Measurements from ENCODE around the gene RALGAPA1. TPM values are rescaled to one million over a fixed set of nuclear protein-coding genes. Genes with fewer than 3 reads are reported as not detected.

Gene RALGAPA1
- total RNA-seq, 2 experiments from 2014 or later, result 27.6 to 36.5 TPM

- Histone ChIP-seq H3K36me3 (ENCODE audit: insufficient read depth, low read length) (no peaks in the 10 kb centered on the region), H3K4me2 (ENCODE audit: low read length) (no peak overlapping the region), H3K9me3 (ENCODE audit: low read length) (no peaks in the 10 kb centered on the region), H2AFZ (ENCODE audit: low read length) (no peak overlapping the region), H3K79me2 (ENCODE audit: insufficient read depth, low read depth, low read length) (no peaks in the 10 kb centered on the region), H3K4me1 (ENCODE audit: insufficient read depth, low read length, poor library complexity, severe bottlenecking) (no peaks in the 10 kb centered on the region), H3K4me3 (ENCODE audit: low read depth, low read length, poor library complexity, severe bottlenecking) (no peak overlapping the region), H3K9me2 (ENCODE audit: insufficient read depth, low read length) (no peaks in the 10 kb centered on the region), H3K27ac (ENCODE audit: low read depth, low read length, poor library complexity, severe bottlenecking) (no peak overlapping the region), H4K20me1 (ENCODE audit: insufficient read depth, low read length) (no peaks in the 10 kb centered on the region)
- intact Hi-C loops (cut with micrococcal nuclease; ENCODE audit: unreplicated experiment), result no loop called here
- ChIA-PET CTCF (ENCODE audit: unreplicated experiment) (no interaction called here), POLR2A (interaction anchor here (0.7 to 1.0 kb wide), 2 partner anchors 49 to 197 kb away, joined by 3 to 6 read pairs; no protein-coding TSS in a partner anchor)
- BruUV-seq (replicated peaks), result no TSS peak
- no peak for TF ChIP-seq CTCF (conservative IDR thresholded peaks at IDR 0.05; ENCODE audit: low read length)
- no peak for TF ChIP-seq EZH2phosphoT487 (IDR thresholded peaks at IDR 0.05; ENCODE audit: borderline replicate concordance, low read depth, low read length)
- no peak for DNase-seq (ENCODE audit: low spot score)
Measured at GRCh38 chr14:35526962-35527361, 282.1 kb downstream of the RALGAPA1 start.

- H3K27ac ChIP-seq (ENCODE audit: low read depth, low read length, poor library complexity, severe bottlenecking), result no peak overlapping the region
- intact Hi-C loops (cut with micrococcal nuclease; ENCODE audit: unreplicated experiment), result no loop called here
- no peak overlapping the region for H2AFZ ChIP-seq (ENCODE audit: low read length)
- no peak overlapping the region for H3K4me3 ChIP-seq (ENCODE audit: low read depth, low read length, poor library complexity, severe bottlenecking)
- no peaks in the 10 kb centered on the region for H3K9me3 ChIP-seq (ENCODE audit: low read length)
- H3K79me2 ChIP-seq (ENCODE audit: insufficient read depth, low read depth, low read length), result no peaks in the 10 kb centered on the region
- DNase-seq (ENCODE audit: low spot score), result no peak
- ChIA-PET POLR2A (interaction anchor here (0.7 kb wide), 1 partner anchor 187 kb away, joined by 3 read pairs; no protein-coding TSS in a partner anchor), CTCF (ENCODE audit: unreplicated experiment) (no interaction called here)
- TF ChIP-seq CTCF (conservative IDR thresholded peaks at IDR 0.05; ENCODE audit: low read length) (no peak), EZH2phosphoT487 (IDR thresholded peaks at IDR 0.05; ENCODE audit: borderline replicate concordance, low read depth, low read length) (no peak)
- H3K36me3 ChIP-seq (ENCODE audit: insufficient read depth, low read length), result no peaks in the 10 kb centered on the region
- no peaks in the 10 kb centered on the region for H4K20me1 ChIP-seq (ENCODE audit: insufficient read depth, low read length)
- no TSS peak for BruUV-seq (replicated peaks)
- no peak overlapping the region for H3K4me2 ChIP-seq (ENCODE audit: low read length)
- H3K9me2 ChIP-seq (ENCODE audit: insufficient read depth, low read length), result no peaks in the 10 kb centered on the region
- H3K4me1 ChIP-seq (ENCODE audit: insufficient read depth, low read length, poor library complexity, severe bottlenecking), result no peaks in the 10 kb centered on the region
Measured at GRCh38 chr14:35525695-35526094, 283.4 kb downstream of the RALGAPA1 start.

- TF ChIP-seq EZH2phosphoT487 (IDR thresholded peaks at IDR 0.05; ENCODE audit: borderline replicate concordance, low read depth, low read length) (no peak), CTCF (conservative IDR thresholded peaks at IDR 0.05; ENCODE audit: low read length) (no peak)
- Histone ChIP-seq H2AFZ (ENCODE audit: low read length) (no peak overlapping the region), H3K9me3 (ENCODE audit: low read length) (no peaks in the 10 kb centered on the region), H3K4me2 (ENCODE audit: low read length) (no peak overlapping the region), H3K27ac (ENCODE audit: low read depth, low read length, poor library complexity, severe bottlenecking) (no peak overlapping the region), H3K4me3 (ENCODE audit: low read depth, low read length, poor library complexity, severe bottlenecking) (no peak overlapping the region), H3K4me1 (ENCODE audit: insufficient read depth, low read length, poor library complexity, severe bottlenecking) (no peaks in the 10 kb centered on the region), H3K9me2 (ENCODE audit: insufficient read depth, low read length) (no peaks in the 10 kb centered on the region), H3K36me3 (ENCODE audit: insufficient read depth, low read length) (no peaks in the 10 kb centered on the region), H3K79me2 (ENCODE audit: insufficient read depth, low read depth, low read length) (no peaks in the 10 kb centered on the region), H4K20me1 (ENCODE audit: insufficient read depth, low read length) (no peaks in the 10 kb centered on the region)
- CTCF ChIA-PET (ENCODE audit: unreplicated experiment), result no interaction called here
- intact Hi-C loops (cut with micrococcal nuclease; ENCODE audit: unreplicated experiment), result no loop called here
- no peak for DNase-seq (ENCODE audit: low spot score)
- POLR2A ChIA-PET, result interaction anchor here (0.6 kb wide), 1 partner anchor 570 kb away, joined by 3 read pairs; no protein-coding TSS in a partner anchor
- no TSS peak for BruUV-seq (replicated peaks)
Measured at GRCh38 chr14:35519986-35520385, 289.1 kb downstream of the RALGAPA1 start.
